HepG2 (cell line): ENCODE data around the gene CRLF1. TPM values are rescaled to one million over a fixed set of nuclear protein-coding genes. Genes with fewer than 3 reads are reported as not detected.
A peak's percentile ranks its signal among the peaks of the same experiment; 100 is the strongest.

Source experiments
- AFF4 ChIP-seq: sonication (generic); formaldehyde crosslinking; IDR thresholded peaks from 2 replicates; pipeline ENCODE4 v1.4.0; 2020; ENCODE audit warnings: missing genetic modification reagents
- CBX1 ChIP-seq: IDR thresholded peaks from one replicate; pipeline ENCODE4 v1.6.1; 2016; ENCODE audit warnings: antibody characterized with exemption, low read depth
- E2F1 ChIP-seq: sonication (generic); formaldehyde crosslinking; IDR thresholded peaks from 2 replicates; pipeline ENCODE4 v1.5.0; 2020; ENCODE audit warnings: missing genetic modification reagents
- EED ChIP-seq: sonication (generic); formaldehyde crosslinking; IDR thresholded peaks from 2 replicates; pipeline ENCODE4 v1.5.0; 2020; ENCODE audit warnings: mild to moderate bottlenecking, missing genetic modification reagents
- FOXM1 ChIP-seq: sonication (generic); formaldehyde crosslinking; IDR thresholded peaks from 2 replicates; pipeline ENCODE4 v1.5.0; 2020; ENCODE audit warnings: missing genetic modification reagents
- HIVEP1 ChIP-seq: sonication (generic); formaldehyde crosslinking; IDR thresholded peaks from 2 replicates; pipeline ENCODE4 v1.4.0; 2020; ENCODE audit warnings: mild to moderate bottlenecking, missing genetic modification reagents
- MZF1 ChIP-seq: sonication (generic); formaldehyde crosslinking; IDR thresholded peaks from 2 replicates; pipeline ENCODE4 v1.8.1; 2023; ENCODE audit warnings: mild to moderate bottlenecking, missing genetic modification reagents, borderline replicate concordance
- NFKBIZ ChIP-seq: IDR thresholded peaks from 2 replicates; pipeline ENCODE4 v1.6.1; 2018; ENCODE audit warnings: missing genetic modification reagents, missing compliant biosample characterization
- POLR2AphosphoS2 ChIP-seq: IDR thresholded peaks from 2 replicates; pipeline ENCODE4 v1.6.1; 2011; ENCODE audit warnings: low read depth, low read length, improper control_type of control experiment
- SCMH1 ChIP-seq: sonication (generic); formaldehyde crosslinking; IDR thresholded peaks from 2 replicates; pipeline ENCODE4 v1.9.0; 2021; ENCODE audit warnings: missing genetic modification reagents, mild to moderate bottlenecking, borderline replicate concordance
- SMAD9 ChIP-seq: sonication (generic); formaldehyde crosslinking; IDR thresholded peaks from 2 replicates; pipeline ENCODE4 v1.5.1; 2020; ENCODE audit warnings: mild to moderate bottlenecking, missing genetic modification reagents
- TARDBP ChIP-seq: sonication (generic); formaldehyde crosslinking; IDR thresholded peaks from 2 replicates; pipeline ENCODE4 v1.8.0; 2022; ENCODE audit warnings: mild to moderate bottlenecking, missing genetic modification reagents
- THAP11 ChIP-seq: IDR thresholded peaks from 2 replicates; pipeline ENCODE4 v1.6.1; 2016; ENCODE audit warnings: missing biosample characterization, missing genetic modification reagents
- THYN1 ChIP-seq: sonication (generic); formaldehyde crosslinking; IDR thresholded peaks from 2 replicates; pipeline ENCODE4 v1.8.1; 2023; ENCODE audit warnings: low read depth, mild to moderate bottlenecking, moderate library complexity, missing genetic modification reagents, borderline replicate concordance
- ZBTB39 ChIP-seq: sonication (generic); formaldehyde crosslinking; IDR thresholded peaks from 2 replicates; pipeline ENCODE4 v1.5.0; 2020; ENCODE audit warnings: missing genetic modification reagents
- ZFP36L2 ChIP-seq: sonication (generic); formaldehyde crosslinking; IDR thresholded peaks from 2 replicates; pipeline ENCODE4 v1.4.0; 2020; ENCODE audit warnings: missing genetic modification reagents
- ZKSCAN8 ChIP-seq: IDR thresholded peaks from 2 replicates; pipeline ENCODE4 v1.6.1; 2016; ENCODE audit warnings: borderline replicate concordance, missing genetic modification reagents, missing compliant biosample characterization
- ZNF615 ChIP-seq: sonication (generic); formaldehyde crosslinking; IDR thresholded peaks from 2 replicates; pipeline ENCODE4 v1.5.0; 2020; ENCODE audit warnings: mild to moderate bottlenecking, missing genetic modification reagents, borderline replicate concordance
- polyA plus RNA-seq, 8 experiments: library from polyadenylated mRNA; depleted of rRNA in 3 of 8; stranded (reverse) in 7 of 8; unstranded in 1 of 8; fragments of >200 nt; fragmentation: Illumina TruSeq in 4 of 8; extraction: Trizol in 4 of 8; gene quantifications; 2 replicates each; pipeline versions ENCODE4 v1.2.1 to v1.2.3, GENCODE V29; 2011 to 2016; ENCODE audit warnings: low read depth in 4 of 8, missing spikeins in 1 of 8, mixed read lengths in 1 of 8; ENCODE audit not compliant: insufficient read depth in 1 of 8
- total RNA-seq, 5 experiments: library from RNA; depleted of rRNA; stranded (reverse); fragments of >200 nt; fragmentation: Illumina TruSeq; extraction: Trizol; gene quantifications; 2 replicates each; pipeline ENCODE4 v1.2.3, GENCODE V29; 2016; ENCODE audit warnings: low read depth in 1 of 5

Gene CRLF1
- total and polyA plus RNA-seq, 2 of the 13 experiments (the other 11 are each of a cell fraction or from before 2014, with no cell fraction given): 217 to 296 TPM

- TF ChIP-seq ZNF615 (no peak), POLR2AphosphoS2 (no peak), MZF1 (CRISPR knock-in tag) (no peak), THAP11 (no peak), ZFP36L2 (CRISPR knock-in tag) (no peak), NFKBIZ (no peak), EED (CRISPR knock-in tag) (no peak), ZKSCAN8 (CRISPR knock-in tag) (peak; percentile 98), HIVEP1 (CRISPR knock-in tag) (no peak), SCMH1 (CRISPR knock-in tag) (no peak), FOXM1 (CRISPR knock-in tag) (no peak), TARDBP (no peak), E2F1 (CRISPR knock-in tag) (no peak), CBX1 (peak; percentile 14), SMAD9 (CRISPR knock-in tag) (no peak), ZBTB39 (CRISPR knock-in tag) (no peak), THYN1 (CRISPR knock-in tag) (no peak), AFF4 (CRISPR knock-in tag) (no peak)
Measured at GRCh38 chr19:18543814-18544475, 62.7 kb downstream of the CRLF1 start (continued).
